K562 (cell line): ENCODE data around the gene DLG3. TPM values are rescaled to one million over a fixed set of nuclear protein-coding genes. Genes with fewer than 3 reads are reported as not detected.

ENCODE experiments used
- MGA ChIP-seq: fragments of 450-650 bp; IDR thresholded peaks from 2 replicates; pipeline ENCODE4 v1.6.1; 2016; ENCODE audit warnings: mild to moderate bottlenecking, moderate library complexity
- RAD21 ChIP-seq, 2 experiments: fragments of 250-450 bp in 1 of 2; fragments of 450-650 bp in 1 of 2; sonication (Bioruptor Pico) in 1 of 2; formaldehyde crosslinking in 1 of 2; IDR thresholded peaks in 1 of 2; conservative IDR thresholded peaks in 1 of 2; 2 replicates each; pipeline versions ENCODE4 v1.4.0 to v1.8.0; 2020 to 2022; ENCODE audit warnings: mild to moderate bottlenecking in 2 of 2, moderate library complexity in 1 of 2
- SMAD4 ChIP-seq: fragments of 250-450 bp; sonication (Bioruptor Pico); conservative IDR thresholded peaks from 2 replicates; pipeline ENCODE4 v1.8.0; 2021; ENCODE audit warnings: inconsistent platforms, mild to moderate bottlenecking, moderate library complexity
- ZKSCAN8 ChIP-seq: fragments of 200-800 bp; sonication (Bioruptor generic); IDR thresholded peaks from 2 replicates; pipeline ENCODE4 v1.6.1; 2016; ENCODE audit warnings: missing genetic modification characterization, missing compliant biosample characterization
- polyA plus RNA-seq, 8 experiments: library from polyadenylated mRNA; depleted of rRNA in 4 of 8; stranded (reverse) in 5 of 8; unstranded in 3 of 8; fragments of >200 nt; fragmentation: Nextera tagmentation in 2 of 8; fragmentation: Illumina TruSeq in 1 of 8; extraction: Ambion mirVana in 2 of 8; extraction: Trizol in 1 of 8; gene quantifications; 2 replicates each; pipeline versions ENCODE4 v1.2.1 to v1.2.3, GENCODE V29; 2011 to 2014; ENCODE audit warnings: inconsistent platforms in 1 of 8, missing spikeins in 1 of 8
- total RNA-seq, 7 experiments: library from RNA; depleted of rRNA in 6 of 7; stranded (reverse); fragments of >200 nt in 6 of 7; fragmentation: Illumina TruSeq in 2 of 7; extraction: Trizol in 2 of 7; gene quantifications; 2 replicates each; pipeline versions ENCODE4 v1.2.1 to v1.2.3, GENCODE V29; 2011 to 2021; ENCODE audit warnings: low replicate concordance in 1 of 7

The DLG3 gene
- total and polyA plus RNA-seq, 9 of the 15 experiments (the other 6 are each of a cell fraction or from before 2014, with no cell fraction given): 3.1 to 15.7 (median 8.8) TPM

- no peak for TF ChIP-seq MGA
- no peak for TF ChIP-seq ZKSCAN8 (CRISPR knock-in tag)
- TF ChIP-seq RAD21 (CRISPR knock-in tag; conservative IDR thresholded peaks at IDR 0.05 in 1 of 2, IDR thresholded peaks at IDR 0.05 in 1 of 2): no peak
- TF ChIP-seq SMAD4 (CRISPR knock-in tag): no peak
These were observed 14.9 kb upstream of the DLG3 start (continued) for GRCh38 chrX:70429759-70430158.
